K562 (cell line): ENCODE data around the gene TBC1D2B. TPM values are rescaled to one million over a fixed set of nuclear protein-coding genes. Genes with fewer than 3 reads are reported as not detected.
A peak's percentile ranks its signal among the peaks of the same experiment; 100 is the strongest.

Experiments
- ATF2 ChIP-seq: sonication (generic); formaldehyde crosslinking; IDR thresholded peaks from 2 replicates; pipeline ENCODE4 v1.8.1; 2022; ENCODE audit warnings: missing genetic modification reagents
- FIP1L1 ChIP-seq: fragments of 200-400 bp; formaldehyde crosslinking; IDR thresholded peaks from 2 replicates; pipeline ENCODE4 v1.6.1; 2018; ENCODE audit warnings: mild to moderate bottlenecking, low read depth, low read length; ENCODE audit not compliant: poor library complexity, severe bottlenecking
- KDM4B ChIP-seq, 2 experiments: fragments of 450-650 bp in 1 of 2; sonication (generic) in 1 of 2; IDR thresholded peaks; 2 replicates each; pipeline ENCODE4 v1.6.1; 2016 to 2017; ENCODE audit warnings: borderline replicate concordance in 2 of 2, antibody characterized with exemption in 1 of 2, low read depth in 1 of 2, mild to moderate bottlenecking in 1 of 2
- NEUROD1 ChIP-seq: fragments of 150-350 bp; IDR thresholded peaks from 2 replicates; pipeline ENCODE4 v1.6.1; 2014; ENCODE audit warnings: borderline replicate concordance, low read length, low read depth; ENCODE audit not compliant: partially characterized antibody
- SIX5 ChIP-seq, 2 experiments: IDR thresholded peaks; 2 replicates each; pipeline ENCODE4 v1.6.1; 2011; ENCODE audit warnings: low read length in 2 of 2, borderline replicate concordance in 1 of 2, low read depth in 1 of 2, mild to moderate bottlenecking in 1 of 2, moderate library complexity in 1 of 2; ENCODE audit not compliant: insufficient read depth in 1 of 2
- TBL1XR1 ChIP-seq, 2 experiments: IDR thresholded peaks; 2 replicates each; pipeline ENCODE4 v1.6.1; 2012; ENCODE audit warnings: improper control_type of control experiment in 2 of 2, low read length in 2 of 2, mild to moderate bottlenecking in 1 of 2
- TFAM ChIP-seq: fragments of 250-450 bp; sonication (Bioruptor Pico); conservative IDR thresholded peaks from 2 replicates; pipeline ENCODE4 v1.5.0; 2021; ENCODE audit warnings: mild to moderate bottlenecking, moderate library complexity
- THAP7 ChIP-seq: fragments of 250-450 bp; sonication (Bioruptor Pico); IDR thresholded peaks from 2 replicates; pipeline ENCODE4 v1.5.0; 2021
- ZBTB17 ChIP-seq: fragments of 450-650 bp; formaldehyde crosslinking; IDR thresholded peaks from 2 replicates; pipeline ENCODE4 v1.4.0; 2020; ENCODE audit warnings: mild to moderate bottlenecking
- ZFPM2 ChIP-seq: fragments of 250-450 bp; sonication (Bioruptor Pico); IDR thresholded peaks from 2 replicates; pipeline ENCODE4 v1.5.1; 2022; ENCODE audit warnings: mild to moderate bottlenecking
- ZNF174 ChIP-seq: fragments of 250-450 bp; sonication (Bioruptor Pico); IDR thresholded peaks from 2 replicates; pipeline ENCODE4 v1.4.0; 2020; ENCODE audit warnings: mild to moderate bottlenecking
- polyA plus RNA-seq, 8 experiments: library from polyadenylated mRNA; depleted of rRNA in 4 of 8; stranded (reverse) in 5 of 8; unstranded in 3 of 8; fragments of >200 nt; fragmentation: Nextera tagmentation in 2 of 8; fragmentation: Illumina TruSeq in 1 of 8; extraction: Ambion mirVana in 2 of 8; extraction: Trizol in 1 of 8; gene quantifications; 2 replicates each; pipeline versions ENCODE4 v1.2.1 to v1.2.3, GENCODE V29; 2011 to 2014; ENCODE audit warnings: inconsistent platforms in 1 of 8, missing spikeins in 1 of 8
- total RNA-seq, 7 experiments: library from RNA; depleted of rRNA in 6 of 7; stranded (reverse); fragments of >200 nt in 6 of 7; fragmentation: Illumina TruSeq in 2 of 7; extraction: Trizol in 2 of 7; gene quantifications; 2 replicates each; pipeline versions ENCODE4 v1.2.1 to v1.2.3, GENCODE V29; 2011 to 2021; ENCODE audit warnings: low replicate concordance in 1 of 7
- TF ChIP-seq, protein P1 (sequence below): fragments of 450-650 bp; IDR thresholded peaks from 2 replicates; pipeline ENCODE4 v1.6.1; 2016

TBC1D2B gene
- total and polyA plus RNA-seq, 9 of the 15 experiments (the other 6 are each of a cell fraction or from before 2014, with no cell fraction given) = 0.15 to 16.3 (median 8.9) TPM

GRCh38 chr15:78041946-78042345 lies 35.6 kb downstream of the TBC1D2B start (continued):
- no peak for TF ChIP-seq ATF2
- no peak for TF ChIP-seq THAP7 (CRISPR knock-in tag)
- TF ChIP-seq KDM4B (IDR thresholded peaks at IDR 0.05; ENCODE audit: borderline replicate concordance in 2 of 2, low read depth in 1 of 2) = no peak
- no peak for TF ChIP-seq TBL1XR1 (IDR thresholded peaks at IDR 0.05; ENCODE audit: low read length in 2 of 2)
- no peak for TF ChIP-seq FIP1L1
- no peak for TF ChIP-seq TFAM (CRISPR knock-in tag)
- no peak for TF ChIP-seq SIX5 (IDR thresholded peaks at IDR 0.05; ENCODE audit: borderline replicate concordance in 1 of 2, insufficient read depth in 1 of 2, low read depth in 1 of 2, low read length in 2 of 2)
- TF ChIP-seq ZFPM2 = no peak
- TF ChIP-seq ZNF174 (CRISPR knock-in tag) = no peak
- TF ChIP-seq, protein P1, sequence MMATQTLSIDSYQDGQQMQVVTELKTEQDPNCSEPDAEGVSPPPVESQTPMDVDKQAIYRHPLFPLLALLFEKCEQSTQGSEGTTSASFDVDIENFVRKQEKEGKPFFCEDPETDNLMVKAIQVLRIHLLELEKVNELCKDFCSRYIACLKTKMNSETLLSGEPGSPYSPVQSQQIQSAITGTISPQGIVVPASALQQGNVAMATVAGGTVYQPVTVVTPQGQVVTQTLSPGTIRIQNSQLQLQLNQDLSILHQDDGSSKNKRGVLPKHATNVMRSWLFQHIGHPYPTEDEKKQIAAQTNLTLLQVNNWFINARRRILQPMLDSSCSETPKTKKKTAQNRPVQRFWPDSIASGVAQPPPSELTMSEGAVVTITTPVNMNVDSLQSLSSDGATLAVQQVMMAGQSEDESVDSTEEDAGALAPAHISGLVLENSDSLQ = peak; percentile 71
- TF ChIP-seq ZBTB17 = no peak
- no peak for TF ChIP-seq NEUROD1
